Stimulated activated CD4-positive, alpha-beta T cell treated with anti-CD3 and anti-CD28 coated beads, Interleukin-2, amount 100 ng/mL, for 48 hours (primary cell): ENCODE data around the gene CDC6.
"Not testable (repeated sequence)": the region's sequence is repeated elsewhere in the genome, so short reads cannot be mapped to it uniquely, and the experiment has no call there.

Experiments
- DNase-seq, 2 donors: peaks; one replicate each; pipeline ENCODE4 v3.0.0-alpha.2; 2020

Gene CDC6

GRCh38 chr17:40290629-40291280 lies 3.1 kb downstream of the CDC6 start:
- no peak for DNase-seq

GRCh38 chr17:40291281-40291664 lies 3.6 kb downstream of the CDC6 start:
- no peak for DNase-seq

GRCh38 chr17:40293363-40293762 lies 5.7 kb downstream of the CDC6 start:
- no peak for DNase-seq

- no peak for DNase-seq
These were observed 8.1 kb downstream of the CDC6 start for GRCh38 chr17:40295488-40296436.

GRCh38 chr17:40297511-40297910 lies 9.8 kb downstream of the CDC6 start:
- no peak for DNase-seq

- no peak for DNase-seq
These were observed 11.0 kb downstream of the CDC6 start for GRCh38 chr17:40298726-40299125.

GRCh38 chr17:40299159-40299757 lies 11.6 kb downstream of the CDC6 start:
- DNase-seq = not testable (repeated sequence)

GRCh38 chr17:40301315-40301714 lies 13.6 kb downstream of the CDC6 start:
- DNase-seq = no peak

GRCh38 chr17:40303009-40303657 lies 15.5 kb downstream of the CDC6 start:
- no peak for DNase-seq

GRCh38 chr17:40303708-40304551 lies 16.3 kb downstream of the CDC6 start:
- no peak for DNase-seq

GRCh38 chr17:40304552-40304863 lies 16.8 kb downstream of the CDC6 start:
- not testable (repeated sequence) for DNase-seq

- DNase-seq = not testable (repeated sequence)
These were observed 17.2 kb downstream of the CDC6 start for GRCh38 chr17:40304866-40305265.

GRCh38 chr17:40306395-40306794 lies 18.7 kb downstream of the CDC6 start:
- no peak for DNase-seq

GRCh38 chr17:40307001-40307730 lies 19.5 kb downstream of the CDC6 start:
- no peak for DNase-seq

- no peak for DNase-seq
These were observed 20.1 kb downstream of the CDC6 start for GRCh38 chr17:40307740-40308239.

GRCh38 chr17:40309031-40309948 lies 21.6 kb downstream of the CDC6 start, which contains the start of gene RARA:
TSS of gene RARA (plus strand) at chr17:40309180. CDS start at chr17:40331219, 22,039 bp downstream.
- no peak for DNase-seq

- DNase-seq = no peak
These were observed 22.4 kb downstream of the CDC6 start for GRCh38 chr17:40309949-40310510.

GRCh38 chr17:40310882-40311391 lies 23.3 kb downstream of the CDC6 start:
- no peak for DNase-seq

GRCh38 chr17:40311575-40311974 lies 23.9 kb downstream of the CDC6 start:
- no peak for DNase-seq
